Fibroblast of skin of abdomen (primary cell): ENCODE data around the gene NFAM1.

Source experiments
- DNase-seq: peaks from one replicate; pipeline ENCODE4 v3.0.0-alpha.2; 2013

NFAM1 gene

GRCh38 chr22:42414565-42415303 lies 17.5 kb downstream of the NFAM1 start:
- DNase-seq, result no peak

- DNase-seq, result no peak
Measured at GRCh38 chr22:42414021-42414420, 18.2 kb downstream of the NFAM1 start.

GRCh38 chr22:42412744-42413333 lies 19.4 kb downstream of the NFAM1 start:
- DNase-seq, result no peak

- no peak for DNase-seq
Measured at GRCh38 chr22:42410708-42411107, 21.5 kb downstream of the NFAM1 start.

- DNase-seq, result no peak
Measured at GRCh38 chr22:42408810-42409529, 23.2 kb downstream of the NFAM1 start.

GRCh38 chr22:42408276-42408675 lies 23.9 kb downstream of the NFAM1 start:
- DNase-seq, result no peak

GRCh38 chr22:42404266-42404665 lies 27.9 kb downstream of the NFAM1 start:
- no peak for DNase-seq

GRCh38 chr22:42401535-42402334 lies 30.5 kb downstream of the NFAM1 start:
- no peak for DNase-seq

GRCh38 chr22:42400811-42401534 lies 31.2 kb downstream of the NFAM1 start:
- no peak for DNase-seq

GRCh38 chr22:42399315-42400271 lies 32.6 kb downstream of the NFAM1 start:
- DNase-seq, result no peak

GRCh38 chr22:42397332-42398249 lies 34.6 kb downstream of the NFAM1 start:
- no peak for DNase-seq

GRCh38 chr22:42396621-42397331 lies 35.4 kb downstream of the NFAM1 start:
- no peak for DNase-seq

GRCh38 chr22:42389143-42389542 lies 43.1 kb downstream of the NFAM1 start:
- no peak for DNase-seq

- DNase-seq, result no peak
Measured at GRCh38 chr22:42388130-42388797, 43.9 kb downstream of the NFAM1 start.

- no peak for DNase-seq
Measured at GRCh38 chr22:42387631-42388030, 44.6 kb downstream of the NFAM1 start.

- DNase-seq, result no peak
Measured at GRCh38 chr22:42385696-42386095, 46.5 kb downstream of the NFAM1 start.

- no peak for DNase-seq
Measured at GRCh38 chr22:42384506-42384905, 47.7 kb downstream of the NFAM1 start.

- DNase-seq, result no peak
Measured at GRCh38 chr22:42383851-42384417, 48.3 kb downstream of the NFAM1 start.
